ENCODE results near the gene CLCN3.
"Not testable (repeated sequence)": the region's sequence is repeated elsewhere in the genome, so short reads cannot be mapped to it uniquely, and the experiment has no call there.

- not testable (repeated sequence) for TF ChIP-seq CTCF, POLR2A (IDR thresholded peaks at IDR 0.05)
Observed at GRCh38 chr4:169771556-169772080, 151.2 kb downstream of the CLCN3 start.
